Non-pigmented ciliary epithelial cell (primary cell): ENCODE results near the gene FTL.

Experiments used
- DNase-seq: peaks from one replicate; pipeline ENCODE4 v3.0.0-alpha.2; 2010; ENCODE audit warnings: low read depth

Gene FTL

GRCh38 chr19:48966541-48967345, 1.6 kb downstream of the FTL start:
- DNase-seq, result no peak

- DNase-seq, result no peak
These were observed 2.5 kb downstream of the FTL start for GRCh38 chr19:48967346-48968178.

DNA sequence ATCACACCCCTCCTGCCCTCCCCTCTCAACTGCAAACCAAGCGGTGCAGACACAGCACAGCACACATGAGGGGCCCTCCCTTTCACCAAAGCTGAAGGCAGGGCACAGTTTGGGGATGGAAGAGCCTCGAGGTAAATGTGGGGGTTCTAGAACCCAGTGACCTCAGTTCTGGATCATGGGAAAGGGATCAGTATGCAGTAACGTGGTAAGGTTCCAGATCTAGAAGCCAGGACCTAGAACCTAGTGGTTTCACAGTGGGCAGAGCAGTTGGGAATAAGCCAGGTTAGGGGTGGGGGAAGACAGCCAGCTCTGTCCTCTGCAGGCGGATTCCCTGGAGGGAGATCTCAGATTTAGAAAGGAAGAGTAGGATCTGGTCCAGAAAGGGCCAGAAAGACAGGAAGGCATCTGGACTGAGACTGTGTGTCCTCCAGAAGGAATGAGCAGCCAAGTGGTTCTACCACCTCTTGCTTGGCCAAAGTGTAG, 3.1 kb downstream of the FTL start:
- DNase-seq, result no peak

DNA sequence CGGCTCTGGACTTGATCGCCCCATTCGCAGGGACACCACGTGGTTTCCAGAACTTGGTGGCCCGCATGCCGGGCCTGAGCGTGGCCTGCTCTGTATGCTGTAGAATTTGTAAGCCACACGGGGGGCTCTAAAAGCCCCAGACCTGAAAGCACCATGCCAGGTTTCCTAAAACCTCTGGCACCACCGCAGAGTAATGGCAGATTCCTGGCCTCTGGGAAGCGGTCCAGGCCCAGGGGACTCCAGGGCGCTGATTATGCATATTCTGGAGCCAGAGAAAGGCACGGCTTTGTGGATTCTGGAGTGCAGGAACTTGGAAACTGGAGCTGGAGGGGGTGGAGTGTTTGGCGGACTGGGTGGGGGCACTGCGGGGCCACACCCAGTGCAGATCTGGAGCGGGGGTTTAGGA, 3.7 kb downstream of the FTL start:
- DNase-seq, result no peak

DNA sequence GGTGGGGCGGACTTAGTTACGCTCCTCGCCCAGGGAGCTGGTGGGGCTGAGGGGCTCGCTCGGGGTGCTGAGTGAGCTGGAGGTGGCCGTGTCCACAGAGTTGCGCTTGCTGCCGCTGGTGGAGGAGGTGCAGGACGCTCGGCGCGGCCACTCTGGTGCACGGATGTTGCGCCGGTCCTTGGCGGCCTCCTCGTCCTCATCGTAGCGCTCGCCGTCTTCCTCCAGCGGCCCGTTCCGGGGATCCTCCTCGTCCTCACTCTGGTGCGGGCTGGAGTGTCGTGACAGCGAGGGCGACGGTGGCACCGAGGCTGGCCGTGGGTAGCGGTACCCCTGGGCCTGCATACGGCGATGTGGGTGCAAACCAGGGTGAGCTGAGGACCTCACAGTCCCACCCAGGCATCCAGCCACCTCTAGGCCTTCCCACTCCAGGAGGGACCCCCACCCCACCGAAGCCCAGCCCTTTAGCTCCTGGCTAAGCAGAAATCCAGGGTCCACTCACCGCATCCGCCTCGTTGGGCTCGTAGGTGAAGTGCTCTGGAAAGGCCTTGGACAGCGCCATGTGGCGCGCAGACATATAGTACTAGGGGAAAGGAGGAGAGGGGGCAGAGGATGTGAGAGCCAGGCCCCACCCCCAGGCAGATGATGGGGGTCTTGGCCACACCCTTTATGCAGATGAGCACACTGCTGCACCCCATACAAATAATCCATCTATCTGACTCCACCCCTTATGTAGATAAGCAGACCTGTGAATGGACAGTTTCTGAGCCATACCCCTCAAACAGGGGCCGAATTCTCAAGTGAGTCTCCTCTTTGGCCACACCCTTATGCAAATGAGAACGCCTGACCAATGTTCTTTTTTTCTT, 4.4 kb downstream of the FTL start:
- no peak for DNase-seq

DNA sequence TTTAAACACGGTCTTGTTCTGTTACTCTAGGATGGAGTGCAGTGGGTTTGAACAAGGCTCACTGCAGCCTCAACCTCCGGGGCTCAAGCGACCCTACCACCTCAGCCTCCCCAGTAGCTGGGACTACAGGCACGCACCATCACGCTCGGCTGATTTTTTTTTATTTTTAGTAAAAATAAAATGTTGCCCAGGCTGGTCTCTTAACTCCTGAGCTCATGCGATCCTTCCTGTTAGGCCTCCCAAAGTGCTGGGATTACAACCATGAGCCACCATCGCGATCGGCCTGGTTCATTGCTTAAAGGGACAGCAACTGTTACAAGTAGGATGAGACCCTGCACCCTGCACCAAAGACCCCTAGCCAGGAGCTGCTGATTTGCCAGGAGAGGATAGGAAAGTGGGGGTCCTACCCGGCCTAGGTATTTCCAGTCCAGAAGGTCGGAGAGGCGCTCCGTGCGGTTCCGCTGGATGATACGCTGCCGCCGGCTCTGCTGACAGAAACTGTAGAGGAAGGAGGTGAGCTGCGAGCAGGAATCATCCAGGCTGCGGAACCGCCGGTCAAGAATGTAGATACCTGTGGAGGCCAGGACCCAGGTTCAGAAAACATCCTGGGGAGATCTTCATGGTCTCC, 5.1 kb downstream of the FTL start:
- no peak for DNase-seq

- no peak for DNase-seq
These were observed 5.8 kb downstream of the FTL start for GRCh38 chr19:48970923-48971395.

- DNase-seq, result no peak
These were observed 11.1 kb downstream of the FTL start for GRCh38 chr19:48975947-48976847.

- DNase-seq, result no peak
These were observed 12.0 kb downstream of the FTL start for GRCh38 chr19:48977061-48977460.

- no peak for DNase-seq
These were observed 17.2 kb downstream of the FTL start for GRCh38 chr19:48982280-48982679.

DNA sequence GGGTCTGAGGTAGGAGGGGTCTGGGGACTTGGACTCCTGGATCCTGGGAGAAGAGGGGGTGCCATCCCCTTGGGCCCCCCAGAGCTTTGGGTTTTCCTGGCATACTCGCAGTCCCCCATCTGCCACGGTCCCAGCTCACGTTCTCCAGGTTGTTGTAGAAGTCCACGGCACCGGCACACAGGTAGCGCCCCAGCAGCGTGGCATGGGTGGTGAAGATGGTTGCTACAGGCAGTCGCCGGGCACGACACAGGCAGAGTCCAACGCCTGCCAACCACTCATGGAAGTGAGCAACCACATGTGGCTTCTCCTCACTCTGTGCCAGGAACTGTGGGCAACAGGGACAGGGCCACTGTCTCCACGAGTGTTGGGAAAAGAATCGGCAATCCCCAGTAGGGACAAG, 20.6 kb downstream of the FTL start:
- no peak for DNase-seq

DNA sequence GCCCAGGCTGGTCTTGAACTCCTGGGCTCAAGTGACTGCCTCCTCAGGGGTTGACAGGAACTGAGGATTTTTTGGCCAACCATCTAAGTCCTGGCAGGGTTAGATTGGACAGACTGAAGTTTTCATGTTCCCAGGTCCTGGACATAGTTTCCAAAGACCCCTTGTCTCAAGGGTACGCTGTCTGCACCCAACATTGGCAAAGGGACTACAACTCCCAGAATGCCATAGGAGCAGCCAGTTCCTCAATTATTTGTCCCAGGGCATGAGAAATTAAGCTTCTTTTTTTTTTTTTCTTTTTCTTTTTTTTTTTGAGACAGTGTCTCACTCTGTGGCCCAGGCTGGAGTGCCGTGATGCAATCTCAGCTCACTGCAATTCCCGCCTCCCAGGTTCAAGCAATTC, 21.1 kb downstream of the FTL start:
- no peak for DNase-seq

GRCh38 chr19:48987323-48987722, 22.2 kb downstream of the FTL start:
- DNase-seq, result no peak

- no peak for DNase-seq
These were observed 23.2 kb downstream of the FTL start for GRCh38 chr19:48988286-48988685.

GRCh38 chr19:48988860-48989259, 23.8 kb downstream of the FTL start:
- DNase-seq, result no peak

- DNase-seq, result no peak
These were observed 24.7 kb downstream of the FTL start for GRCh38 chr19:48989701-48990291.

DNA sequence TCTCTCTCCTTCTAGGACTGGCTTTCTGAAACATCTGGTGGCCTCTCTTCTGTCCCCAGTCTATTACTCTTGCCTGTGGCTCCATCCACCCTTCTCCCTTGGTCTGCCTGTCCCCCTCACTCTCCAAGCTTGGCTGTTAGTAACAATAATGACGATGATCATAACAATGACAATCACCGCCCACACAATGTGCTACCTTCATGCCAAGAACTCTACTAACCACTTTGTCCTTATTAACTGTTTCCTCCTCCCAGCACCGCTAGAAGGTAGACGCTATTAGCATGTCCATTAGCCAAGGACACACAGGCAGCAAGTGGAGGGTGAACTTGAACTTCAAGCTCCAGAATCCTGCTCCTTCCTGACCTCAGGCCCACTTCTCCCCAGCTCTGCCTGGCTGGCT, 25.3 kb downstream of the FTL start:
- DNase-seq, result no peak

- no peak for DNase-seq
These were observed 26.0 kb downstream of the FTL start for GRCh38 chr19:48991011-48991609.

DNA sequence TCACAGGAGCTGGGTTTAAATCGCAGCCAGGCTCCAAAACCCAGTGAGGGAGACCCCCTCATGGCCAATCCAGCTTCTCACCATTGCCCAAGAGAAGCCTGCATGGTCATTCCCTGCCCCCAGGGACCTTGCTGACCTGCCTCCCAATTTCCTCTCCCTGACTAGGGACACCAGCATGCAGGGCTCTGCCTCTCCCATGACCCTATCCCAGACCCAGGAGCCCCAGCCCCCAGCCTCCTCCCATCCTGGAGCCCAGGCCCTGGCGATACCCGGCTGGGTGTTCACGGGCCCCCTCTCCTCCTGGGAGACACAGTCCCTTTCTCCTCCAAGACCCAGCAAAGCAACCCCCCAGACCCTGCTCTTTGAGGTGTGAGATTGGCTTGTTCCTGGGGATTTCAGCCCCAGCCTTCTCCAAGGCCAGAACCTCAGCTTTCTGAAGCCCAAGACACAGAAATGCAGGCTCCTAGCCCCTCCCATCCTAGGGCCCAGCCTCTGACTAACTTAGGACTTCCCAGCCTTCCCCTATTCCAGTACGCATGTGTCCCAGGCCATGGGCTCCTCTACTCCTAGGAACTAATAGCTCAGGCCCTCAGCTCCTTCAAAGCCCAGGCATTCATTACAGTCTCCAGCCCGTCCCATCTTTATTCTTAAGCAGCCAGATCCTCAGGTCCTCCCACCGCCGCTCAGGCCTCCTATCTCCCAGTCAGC, 26.9 kb downstream of the FTL start:
- no peak for DNase-seq
